ENCODE results near the gene ANGPTL8. TPM values are rescaled to one million over a fixed set of nuclear protein-coding genes. Genes with fewer than 3 reads are reported as not detected.

The ANGPTL8 gene
- not detected for polyA plus RNA-seq (ENCODE audit: low read depth in 6 of 6)

GRCh38 chr19:11239377-11240000, at the start of gene ANGPTL8:
TSS of gene ANGPTL8 (plus strand) at chr19:11239619. CDS start at chr19:11239638, 19 bp downstream.
- H3K27ac Mint-ChIP-seq: peak within 1 kb of the TSS in 1 of 6 donors; percentile 47
- peaks cover 5 to 26% (median 13%) of the 10 kb centered on the region in 7 donors for H3K9me3 Mint-ChIP-seq
- ATAC-seq (ENCODE audit: low read depth in 2 of 2) (no peak), DNase-seq (no peak)
- peaks cover 0 to 7% (median 6%) of the 10 kb centered on the region in 3 donors for H3K4me1 Mint-ChIP-seq
- H3K4me3 Mint-ChIP-seq: no peak within 1 kb of the TSS
- H3K27me3 Mint-ChIP-seq: peaks cover 0 to 24% (median 0%) of the 10 kb centered on the region in 3 donors
- H3K36me3 Mint-ChIP-seq: peaks cover 0 to 12% of the 10 kb centered on the region in 2 donors

DNA sequence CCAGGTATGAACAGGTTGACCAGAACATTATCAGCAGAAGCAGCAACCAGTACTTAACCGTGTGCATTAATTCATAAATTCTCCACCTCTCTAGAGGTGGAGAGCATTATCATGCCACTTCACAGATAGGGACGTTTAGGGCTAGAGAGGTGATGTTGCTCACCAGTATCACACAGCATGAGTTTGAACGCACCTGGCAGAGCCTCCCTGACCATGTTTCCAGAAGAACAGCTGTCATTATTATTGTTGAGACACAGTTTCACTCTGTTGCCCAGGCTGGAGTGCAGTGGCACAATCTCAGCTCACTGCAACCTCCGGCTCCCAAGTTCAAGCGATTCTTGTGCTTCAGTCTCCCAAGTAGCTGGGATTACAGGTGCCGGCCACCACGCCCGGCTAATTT, 48.9 kb upstream of the ANGPTL8 start:
- Mint-ChIP-seq H3K4me3 (no peak overlapping the region), H3K27ac (no peak overlapping the region), H3K4me1 (peaks cover 3 to 11% (median 8%) of the 10 kb centered on the region in 3 donors), H3K36me3 (no peaks in the 10 kb centered on the region), H3K27me3 (peaks cover 2 to 4% (median 4%) of the 10 kb centered on the region in 3 donors), H3K9me3 (no peaks in the 10 kb centered on the region)
- ATAC-seq (ENCODE audit: low read depth in 2 of 2): no peak
- no peak for DNase-seq

GRCh38 chr19:11191273-11191755, 48.1 kb upstream of the ANGPTL8 start:
- DNase-seq: no peak
- peaks cover 4 to 12% (median 12%) of the 10 kb centered on the region in 3 donors for H3K27me3 Mint-ChIP-seq
- H3K9me3 Mint-ChIP-seq: no peaks in the 10 kb centered on the region
- peak overlapping the region in 1 of 6 donors; percentile 81 for H3K27ac Mint-ChIP-seq
- no peak overlapping the region for H3K4me3 Mint-ChIP-seq
- no peaks in the 10 kb centered on the region for H3K36me3 Mint-ChIP-seq
- ATAC-seq (ENCODE audit: low read depth in 2 of 2): no peak
- peaks cover 8 to 16% (median 14%) of the 10 kb centered on the region in 3 donors for H3K4me1 Mint-ChIP-seq

DNA sequence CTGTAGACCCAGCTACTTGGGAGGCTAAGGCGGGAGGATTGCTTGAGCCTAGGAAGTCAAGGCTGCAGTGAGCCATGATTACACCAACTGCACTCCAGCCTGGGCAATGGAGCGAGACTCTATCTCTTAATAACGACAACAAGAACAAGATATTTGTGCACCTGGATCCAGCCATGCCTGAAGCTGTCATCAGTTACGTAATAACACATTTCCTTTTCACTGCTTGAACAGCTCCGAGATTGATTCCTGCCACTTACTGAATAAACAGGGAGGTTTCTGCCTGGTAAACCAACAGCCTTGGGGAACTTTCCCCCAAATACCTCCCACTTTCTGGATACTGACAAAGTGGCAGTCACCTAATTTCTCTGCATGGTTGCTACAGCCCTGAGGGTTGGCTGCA, 47.5 kb upstream of the ANGPTL8 start:
- H3K27ac Mint-ChIP-seq: peak overlapping the region in 4 of 6 donors; percentile 54 to 92 (median 84)
- peaks cover 4 to 18% (median 18%) of the 10 kb centered on the region in 3 donors for H3K27me3 Mint-ChIP-seq
- DNase-seq (peak; percentile 46), ATAC-seq (ENCODE audit: low read depth in 2 of 2) (peak; percentile 62 to 84)
- peak overlapping the region in 1 of 8 donors; percentile 51 for H3K4me3 Mint-ChIP-seq
- H3K4me1 Mint-ChIP-seq: peaks cover 14 to 20% (median 16%) of the 10 kb centered on the region in 3 donors
- H3K9me3 Mint-ChIP-seq: no peaks in the 10 kb centered on the region
- no peaks in the 10 kb centered on the region for H3K36me3 Mint-ChIP-seq

DNA sequence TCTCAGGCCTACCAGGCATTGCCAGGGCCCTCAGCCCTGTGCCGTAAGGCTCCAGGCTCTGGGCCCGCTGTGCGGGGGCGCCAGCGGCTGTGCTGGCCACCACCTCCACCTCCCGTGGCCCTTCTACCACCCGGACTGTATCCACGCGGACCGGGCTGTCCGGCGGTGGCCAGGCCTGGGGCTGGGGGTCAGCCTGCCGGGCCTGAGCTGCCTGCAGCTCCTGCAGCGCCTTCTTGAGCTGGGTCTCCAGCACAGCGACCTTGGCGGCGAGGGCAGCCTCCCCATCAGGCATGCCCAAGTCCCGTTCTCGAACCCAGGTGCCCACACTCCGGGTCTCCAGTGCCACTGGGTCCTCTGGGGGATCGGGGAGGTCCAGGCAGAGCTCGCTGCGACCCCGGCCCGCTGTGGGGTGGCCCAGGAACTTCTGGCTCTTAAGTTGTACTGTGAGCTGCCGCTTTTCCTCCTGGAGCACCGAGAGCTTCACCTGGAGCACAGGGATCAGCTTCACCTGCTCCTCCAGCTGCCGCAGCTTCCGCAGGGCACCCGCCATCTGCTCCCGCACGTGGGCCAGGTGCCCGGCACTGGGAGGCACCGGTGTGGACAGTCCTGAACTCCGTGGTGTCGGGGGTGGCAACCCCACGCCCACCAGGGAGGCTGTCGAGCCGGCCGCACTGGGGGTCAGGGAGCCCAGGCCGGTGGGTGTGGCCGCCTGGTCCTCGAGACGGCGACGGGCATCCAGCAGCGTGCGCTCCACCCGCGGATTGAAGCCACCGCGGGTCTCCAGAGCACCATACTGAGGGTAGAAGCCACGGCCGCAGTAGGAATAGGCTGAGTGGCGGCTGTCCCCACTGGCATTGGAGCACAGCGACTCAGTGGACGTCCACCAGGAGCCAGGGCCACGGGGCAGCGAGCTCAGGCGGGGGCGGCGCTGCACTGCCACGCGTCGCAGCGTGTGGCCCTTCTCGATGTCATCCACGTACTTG, 46.2 kb upstream of the ANGPTL8 start:
- Mint-ChIP-seq H3K27ac (peak overlapping the region in 1 of 6 donors; percentile 38), H3K36me3 (no peaks in the 10 kb centered on the region)
- no peak for ATAC-seq (ENCODE audit: low read depth in 2 of 2)

GRCh38 chr19:11194173-11194572, 45.2 kb upstream of the ANGPTL8 start:
- Mint-ChIP-seq H3K4me1 (peaks cover 14 to 25% (median 19%) of the 10 kb centered on the region in 3 donors), H3K27ac (peak overlapping the region in 1 of 6 donors; percentile 56), H3K4me3 (peak overlapping the region in 1 of 8 donors; percentile 25), H3K27me3 (peaks cover 4 to 26% (median 18%) of the 10 kb centered on the region in 3 donors), H3K36me3 (no peaks in the 10 kb centered on the region), H3K9me3 (no peaks in the 10 kb centered on the region)
- no peak for DNase-seq
- ATAC-seq (ENCODE audit: low read depth in 2 of 2): no peak

More for the DNA sequence above, 46.2 kb upstream of the ANGPTL8 start:
- Mint-ChIP-seq H3K9me3 (no peaks in the 10 kb centered on the region), H3K4me1 (peaks cover 14 to 25% (median 19%) of the 10 kb centered on the region in 3 donors), H3K4me3 (no peak overlapping the region), H3K27me3 (peaks cover 4 to 20% (median 18%) of the 10 kb centered on the region in 3 donors)
- no peak for DNase-seq

GRCh38 chr19:11194656-11195558, 44.5 kb upstream of the ANGPTL8 start:
- no peaks in the 10 kb centered on the region for H3K9me3 Mint-ChIP-seq
- ATAC-seq (ENCODE audit: low read depth in 2 of 2): no peak
- DNase-seq: no peak
- H3K27me3 Mint-ChIP-seq: peaks cover 4 to 26% (median 18%) of the 10 kb centered on the region in 3 donors
- H3K4me1 Mint-ChIP-seq: peaks cover 14 to 25% (median 19%) of the 10 kb centered on the region in 3 donors
- H3K27ac Mint-ChIP-seq: peak overlapping the region in 1 of 6 donors; percentile 1
- no peaks in the 10 kb centered on the region for H3K36me3 Mint-ChIP-seq
- H3K4me3 Mint-ChIP-seq: peak overlapping the region in 1 of 8 donors; percentile 71

GRCh38 chr19:11195681-11196080, 43.7 kb upstream of the ANGPTL8 start:
- DNase-seq (no peak), ATAC-seq (ENCODE audit: low read depth in 2 of 2) (no peak)
- Mint-ChIP-seq H3K4me3 (peak overlapping the region in 4 of 8 donors; percentile 45 to 88 (median 77)), H3K27me3 (peaks cover 4 to 30% (median 18%) of the 10 kb centered on the region in 3 donors), H3K27ac (peak overlapping the region in 2 of 6 donors; percentile 1 to 86), H3K9me3 (no peaks in the 10 kb centered on the region), H3K36me3 (no peaks in the 10 kb centered on the region), H3K4me1 (peaks cover 14 to 25% (median 19%) of the 10 kb centered on the region in 3 donors)

DNA sequence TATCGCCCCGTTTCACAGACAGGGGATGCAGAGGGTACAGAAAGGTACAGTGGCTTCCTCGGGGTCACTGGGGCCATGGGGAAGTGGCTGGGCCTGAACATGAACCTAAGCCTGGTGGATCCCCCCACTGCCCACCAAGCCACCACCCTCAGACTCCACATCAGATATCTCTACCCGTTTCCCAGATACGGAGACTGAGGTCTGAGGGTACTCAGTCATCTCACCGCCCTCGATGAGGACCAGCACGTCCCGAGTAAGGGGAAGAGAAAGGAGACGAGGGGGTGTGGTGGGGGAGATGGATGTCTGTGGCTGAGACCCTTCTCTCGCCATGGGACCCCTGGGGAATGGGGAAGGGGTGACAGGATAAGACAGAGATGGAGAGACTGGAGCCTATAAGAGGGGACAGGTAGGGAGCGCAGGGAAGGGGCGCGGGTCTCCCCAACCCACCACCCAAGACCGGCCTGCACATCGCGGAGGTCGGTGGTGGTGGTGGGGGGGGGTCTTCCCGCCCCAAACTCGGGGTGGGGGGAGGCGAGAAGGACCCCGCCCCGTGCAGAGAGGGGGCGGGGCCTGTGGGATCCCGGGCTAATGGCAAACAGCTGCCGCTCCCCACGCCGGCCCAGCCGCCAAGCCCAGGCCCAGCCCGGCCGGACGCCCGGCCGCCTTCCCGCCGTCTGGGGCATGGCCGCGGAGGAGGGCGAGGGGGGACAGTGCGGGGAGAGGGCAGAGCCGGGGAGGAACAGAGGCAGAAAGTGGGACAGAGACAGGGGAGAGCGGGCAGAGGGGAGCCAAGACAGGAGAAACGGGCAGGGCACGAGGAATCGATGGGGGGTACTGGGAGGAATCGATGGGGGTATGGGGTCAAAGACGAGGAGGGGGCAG, 42.8 kb upstream of the ANGPTL8 start:
- DNase-seq: no peak
- ATAC-seq (ENCODE audit: low read depth in 2 of 2): peak in 1 of 2 donors; percentile 5
- peak overlapping the region; percentile 45 to 88 (median 79) for H3K4me3 Mint-ChIP-seq
- no peaks in the 10 kb centered on the region for H3K9me3 Mint-ChIP-seq
- H3K36me3 Mint-ChIP-seq: no peaks in the 10 kb centered on the region
- peak overlapping the region in 3 of 6 donors; percentile 27 to 86 (median 36) for H3K27ac Mint-ChIP-seq
- peaks cover 14 to 24% (median 19%) of the 10 kb centered on the region in 3 donors for H3K4me1 Mint-ChIP-seq
- H3K27me3 Mint-ChIP-seq: peaks cover 4 to 30% (median 18%) of the 10 kb centered on the region in 3 donors

GRCh38 chr19:11197291-11198174, 41.9 kb upstream of the ANGPTL8 start, which contains the start of gene KANK2:
TSS of gene KANK2 (minus strand) at chr19:11197545. CDS start at chr19:11194511, 3,034 bp downstream.
- H3K4me1 Mint-ChIP-seq: peaks cover 14 to 17% (median 16%) of the 10 kb centered on the region in 3 donors
- peak within 1 kb of the TSS in 3 of 6 donors; percentile 27 to 86 (median 36) for H3K27ac Mint-ChIP-seq
- H3K4me3 Mint-ChIP-seq: peak within 1 kb of the TSS; percentile 71 to 88 (median 86)
- no peaks in the 10 kb centered on the region for H3K9me3 Mint-ChIP-seq
- peaks cover 6 to 30% (median 19%) of the 10 kb centered on the region in 3 donors for H3K27me3 Mint-ChIP-seq
- ATAC-seq (ENCODE audit: low read depth in 2 of 2) (peak; percentile 91), DNase-seq (peak; percentile 71)
- H3K36me3 Mint-ChIP-seq: no peaks in the 10 kb centered on the region

- no peaks in the 10 kb centered on the region for H3K9me3 Mint-ChIP-seq
Observed at GRCh38 chr19:11198175-11198534, 41.3 kb upstream of the ANGPTL8 start.

More at GRCh38 chr19:11198175-11198534, 41.3 kb upstream of the ANGPTL8 start:
- no peak overlapping the region for H3K27ac Mint-ChIP-seq
- peaks cover 14 to 19% (median 17%) of the 10 kb centered on the region in 3 donors for H3K4me1 Mint-ChIP-seq
- peak overlapping the region; percentile 68 to 86 (median 82) for H3K4me3 Mint-ChIP-seq
- no peaks in the 10 kb centered on the region for H3K36me3 Mint-ChIP-seq
- H3K27me3 Mint-ChIP-seq: peaks cover 8 to 34% (median 26%) of the 10 kb centered on the region in 3 donors
- DNase-seq (no peak), ATAC-seq (ENCODE audit: low read depth in 2 of 2) (no peak)

All from naive B cell (primary cell).